HepG2 (cell line): ENCODE results near the gene C9orf50. TPM values are rescaled to one million over a fixed set of nuclear protein-coding genes. Genes with fewer than 3 reads are reported as not detected.

Experiments used
- ATAD3A ChIP-seq: sonication (generic); formaldehyde crosslinking; IDR thresholded peaks from 2 replicates; pipeline ENCODE4 v1.4.0; 2020; ENCODE audit warnings: missing genetic modification reagents
- DNMT1 ChIP-seq: sonication (generic); formaldehyde crosslinking; IDR thresholded peaks from 2 replicates; pipeline ENCODE4 v1.5.1; 2020; ENCODE audit warnings: mild to moderate bottlenecking, missing genetic modification reagents
- EEA1 ChIP-seq: sonication (generic); formaldehyde crosslinking; IDR thresholded peaks from 2 replicates; pipeline ENCODE4 v1.5.1; 2020; ENCODE audit warnings: mild to moderate bottlenecking, missing genetic modification reagents, borderline replicate concordance
- NFIB ChIP-seq: sonication (generic); formaldehyde crosslinking; IDR thresholded peaks from 2 replicates; pipeline ENCODE4 v1.9.0; 2021; ENCODE audit warnings: missing genetic modification reagents, mild to moderate bottlenecking, borderline replicate concordance
- NRL ChIP-seq: sonication (generic); formaldehyde crosslinking; IDR thresholded peaks from 2 replicates; pipeline ENCODE4 v1.5.0; 2020; ENCODE audit warnings: missing genetic modification reagents, mild to moderate bottlenecking, moderate library complexity, borderline replicate concordance
- TAF1 ChIP-seq: sonication (generic); formaldehyde crosslinking; IDR thresholded peaks from 2 replicates; pipeline ENCODE4 v1.4.0; 2020; ENCODE audit warnings: missing genetic modification reagents
- ZNF160 ChIP-seq: sonication (generic); formaldehyde crosslinking; IDR thresholded peaks from 2 replicates; pipeline ENCODE4 v1.8.0; 2022; ENCODE audit warnings: mild to moderate bottlenecking, inconsistent platforms, missing genetic modification reagents
- ZNF343 ChIP-seq: sonication (generic); formaldehyde crosslinking; IDR thresholded peaks from 2 replicates; pipeline ENCODE4 v1.4.0; 2020; ENCODE audit warnings: mild to moderate bottlenecking, missing genetic modification reagents
- ZNF432 ChIP-seq: sonication (generic); formaldehyde crosslinking; IDR thresholded peaks from 2 replicates; pipeline ENCODE4 v1.5.0; 2020; ENCODE audit warnings: missing genetic modification reagents, mild to moderate bottlenecking, borderline replicate concordance
- ZNF44 ChIP-seq: sonication (generic); formaldehyde crosslinking; IDR thresholded peaks from 2 replicates; pipeline ENCODE4 v1.5.1; 2020; ENCODE audit warnings: mild to moderate bottlenecking, missing genetic modification reagents
- ZNF468 ChIP-seq: sonication (generic); formaldehyde crosslinking; IDR thresholded peaks from 2 replicates; pipeline ENCODE4 v1.8.0; 2022; ENCODE audit warnings: mild to moderate bottlenecking, moderate library complexity, missing genetic modification reagents
- ZNF788 ChIP-seq: sonication (generic); formaldehyde crosslinking; IDR thresholded peaks from 2 replicates; pipeline ENCODE4 v1.5.0; 2020; ENCODE audit warnings: mild to moderate bottlenecking, missing genetic modification reagents, borderline replicate concordance
- polyA plus RNA-seq, 8 experiments: library from polyadenylated mRNA; depleted of rRNA in 3 of 8; stranded (reverse) in 7 of 8; unstranded in 1 of 8; fragments of >200 nt; fragmentation: Illumina TruSeq in 4 of 8; extraction: Trizol in 4 of 8; gene quantifications; 2 replicates each; pipeline versions ENCODE4 v1.2.1 to v1.2.3, GENCODE V29; 2011 to 2016; ENCODE audit warnings: low read depth in 4 of 8, missing spikeins in 1 of 8, mixed read lengths in 1 of 8; ENCODE audit not compliant: insufficient read depth in 1 of 8
- total RNA-seq, 5 experiments: library from RNA; depleted of rRNA; stranded (reverse); fragments of >200 nt; fragmentation: Illumina TruSeq; extraction: Trizol; gene quantifications; 2 replicates each; pipeline ENCODE4 v1.2.3, GENCODE V29; 2016; ENCODE audit warnings: low read depth in 1 of 5
- TF ChIP-seq, protein P1 (sequence below): sonication (generic); formaldehyde crosslinking; IDR thresholded peaks from 2 replicates; pipeline ENCODE4 v1.4.0; 2020; ENCODE audit warnings: mild to moderate bottlenecking, missing genetic modification reagents, borderline replicate concordance
- TF ChIP-seq, protein P2 (sequence below): sonication (generic); formaldehyde crosslinking; IDR thresholded peaks from 2 replicates; pipeline ENCODE4 v1.4.0; 2020; ENCODE audit warnings: mild to moderate bottlenecking, missing genetic modification reagents
- TF ChIP-seq, protein P3 (sequence below): sonication (generic); formaldehyde crosslinking; IDR thresholded peaks from 2 replicates; pipeline ENCODE4 v1.4.0; 2020; ENCODE audit warnings: missing genetic modification reagents, borderline replicate concordance
- TF ChIP-seq, protein P4 (sequence below): sonication (generic); formaldehyde crosslinking; IDR thresholded peaks from 2 replicates; pipeline ENCODE4 v1.4.0; 2020; ENCODE audit warnings: missing genetic modification reagents
- TF ChIP-seq, protein P5 (sequence below): sonication (generic); formaldehyde crosslinking; IDR thresholded peaks from 2 replicates; pipeline ENCODE4 v1.9.0; 2022; ENCODE audit warnings: low read depth, missing genetic modification reagents
- TF ChIP-seq, protein P6 (sequence below): sonication (generic); formaldehyde crosslinking; IDR thresholded peaks from 2 replicates; pipeline ENCODE4 v1.4.0; 2020; ENCODE audit warnings: missing genetic modification reagents

Gene C9orf50
- total and polyA plus RNA-seq, 2 of the 13 experiments (the other 11 are each of a cell fraction or from before 2014, with no cell fraction given): not detected

DNA sequence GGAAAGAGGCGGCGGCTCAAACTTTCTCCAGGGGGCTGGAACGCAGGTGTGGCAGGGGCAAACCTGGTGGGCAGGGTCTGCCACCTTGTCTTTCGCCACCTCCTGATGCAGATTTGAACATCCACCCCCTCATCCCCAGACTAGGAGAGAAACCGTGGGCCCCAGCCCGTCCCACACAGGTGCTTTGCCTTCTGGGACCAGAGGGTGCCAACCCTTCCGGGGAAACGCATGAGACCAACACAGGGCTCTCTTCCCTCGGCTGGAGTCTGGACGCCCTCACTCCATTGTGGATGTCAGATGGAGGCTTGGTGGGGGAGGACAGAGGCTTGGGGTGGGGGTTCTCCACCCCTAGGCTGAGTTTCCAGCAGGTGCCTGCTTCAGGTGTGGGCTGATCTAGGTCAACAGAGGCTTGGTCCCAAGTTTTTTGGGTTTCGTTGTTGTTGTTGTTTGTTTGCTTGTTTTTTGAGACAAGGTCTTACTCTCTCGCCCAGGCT is 9.5 kb downstream of the C9orf50 start (continued):
- TF ChIP-seq, protein P1, sequence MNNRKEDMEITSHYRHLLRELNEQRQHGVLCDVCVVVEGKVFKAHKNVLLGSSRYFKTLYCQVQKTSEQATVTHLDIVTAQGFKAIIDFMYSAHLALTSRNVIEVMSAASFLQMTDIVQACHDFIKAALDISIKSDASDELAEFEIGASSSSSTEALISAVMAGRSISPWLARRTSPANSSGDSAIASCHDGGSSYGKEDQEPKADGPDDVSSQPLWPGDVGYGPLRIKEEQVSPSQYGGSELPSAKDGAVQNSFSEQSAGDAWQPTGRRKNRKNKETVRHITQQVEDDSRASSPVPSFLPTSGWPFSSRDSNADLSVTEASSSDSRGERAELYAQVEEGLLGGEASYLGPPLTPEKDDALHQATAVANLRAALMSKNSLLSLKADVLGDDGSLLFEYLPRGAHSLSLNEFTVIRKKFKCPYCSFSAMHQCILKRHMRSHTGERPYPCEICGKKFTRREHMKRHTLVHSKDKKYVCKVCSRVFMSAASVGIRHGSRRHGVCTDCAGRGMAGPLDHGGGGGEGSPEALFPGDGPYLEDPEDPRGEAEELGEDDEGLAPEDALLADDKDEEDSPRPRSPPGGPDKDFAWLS: no peak
- TF ChIP-seq ZNF44: no peak
- no peak for TF ChIP-seq ZNF432 (CRISPR knock-in tag)
- no peak for TF ChIP-seq TAF1 (CRISPR knock-in tag)
- TF ChIP-seq, protein P2, sequence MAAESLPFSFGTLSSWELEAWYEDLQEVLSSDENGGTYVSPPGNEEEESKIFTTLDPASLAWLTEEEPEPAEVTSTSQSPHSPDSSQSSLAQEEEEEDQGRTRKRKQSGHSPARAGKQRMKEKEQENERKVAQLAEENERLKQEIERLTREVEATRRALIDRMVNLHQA (CRISPR knock-in tag): no peak
- TF ChIP-seq, protein P3, sequence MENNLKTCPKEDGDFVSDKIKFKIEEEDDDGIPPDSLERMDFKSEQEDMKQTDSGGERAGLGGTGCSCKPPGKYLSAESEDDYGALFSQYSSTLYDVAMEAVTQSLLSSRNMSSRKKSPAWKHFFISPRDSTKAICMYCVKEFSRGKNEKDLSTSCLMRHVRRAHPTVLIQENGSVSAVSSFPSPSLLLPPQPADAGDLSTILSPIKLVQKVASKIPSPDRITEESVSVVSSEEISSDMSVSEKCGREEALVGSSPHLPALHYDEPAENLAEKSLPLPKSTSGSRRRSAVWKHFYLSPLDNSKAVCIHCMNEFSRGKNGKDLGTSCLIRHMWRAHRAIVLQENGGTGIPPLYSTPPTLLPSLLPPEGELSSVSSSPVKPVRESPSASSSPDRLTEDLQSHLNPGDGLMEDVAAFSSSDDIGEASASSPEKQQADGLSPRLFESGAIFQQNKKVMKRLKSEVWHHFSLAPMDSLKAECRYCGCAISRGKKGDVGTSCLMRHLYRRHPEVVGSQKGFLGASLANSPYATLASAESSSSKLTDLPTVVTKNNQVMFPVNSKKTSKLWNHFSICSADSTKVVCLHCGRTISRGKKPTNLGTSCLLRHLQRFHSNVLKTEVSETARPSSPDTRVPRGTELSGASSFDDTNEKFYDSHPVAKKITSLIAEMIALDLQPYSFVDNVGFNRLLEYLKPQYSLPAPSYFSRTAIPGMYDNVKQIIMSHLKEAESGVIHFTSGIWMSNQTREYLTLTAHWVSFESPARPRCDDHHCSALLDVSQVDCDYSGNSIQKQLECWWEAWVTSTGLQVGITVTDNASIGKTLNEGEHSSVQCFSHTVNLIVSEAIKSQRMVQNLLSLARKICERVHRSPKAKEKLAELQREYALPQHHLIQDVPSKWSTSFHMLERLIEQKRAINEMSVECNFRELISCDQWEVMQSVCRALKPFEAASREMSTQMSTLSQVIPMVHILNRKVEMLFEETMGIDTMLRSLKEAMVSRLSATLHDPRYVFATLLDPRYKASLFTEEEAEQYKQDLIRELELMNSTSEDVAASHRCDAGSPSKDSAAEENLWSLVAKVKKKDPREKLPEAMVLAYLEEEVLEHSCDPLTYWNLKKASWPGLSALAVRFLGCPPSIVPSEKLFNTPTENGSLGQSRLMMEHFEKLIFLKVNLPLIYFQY (CRISPR knock-in tag): no peak
- TF ChIP-seq ZNF343 (CRISPR knock-in tag): no peak
- no peak for TF ChIP-seq ATAD3A (CRISPR knock-in tag)
- no peak for TF ChIP-seq ZNF468
- TF ChIP-seq ZNF788: no peak
- TF ChIP-seq, protein P4, sequence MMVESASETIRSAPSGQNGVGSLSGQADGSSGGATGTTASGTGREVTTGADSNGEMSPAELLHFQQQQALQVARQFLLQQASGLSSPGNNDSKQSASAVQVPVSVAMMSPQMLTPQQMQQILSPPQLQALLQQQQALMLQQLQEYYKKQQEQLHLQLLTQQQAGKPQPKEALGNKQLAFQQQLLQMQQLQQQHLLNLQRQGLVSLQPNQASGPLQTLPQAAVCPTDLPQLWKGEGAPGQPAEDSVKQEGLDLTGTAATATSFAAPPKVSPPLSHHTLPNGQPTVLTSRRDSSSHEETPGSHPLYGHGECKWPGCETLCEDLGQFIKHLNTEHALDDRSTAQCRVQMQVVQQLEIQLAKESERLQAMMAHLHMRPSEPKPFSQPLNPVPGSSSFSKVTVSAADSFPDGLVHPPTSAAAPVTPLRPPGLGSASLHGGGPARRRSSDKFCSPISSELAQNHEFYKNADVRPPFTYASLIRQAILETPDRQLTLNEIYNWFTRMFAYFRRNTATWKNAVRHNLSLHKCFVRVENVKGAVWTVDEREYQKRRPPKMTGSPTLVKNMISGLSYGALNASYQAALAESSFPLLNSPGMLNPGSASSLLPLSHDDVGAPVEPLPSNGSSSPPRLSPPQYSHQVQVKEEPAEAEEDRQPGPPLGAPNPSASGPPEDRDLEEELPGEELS (CRISPR knock-in tag): no peak
- no peak for TF ChIP-seq ZNF160
- TF ChIP-seq, protein P5, sequence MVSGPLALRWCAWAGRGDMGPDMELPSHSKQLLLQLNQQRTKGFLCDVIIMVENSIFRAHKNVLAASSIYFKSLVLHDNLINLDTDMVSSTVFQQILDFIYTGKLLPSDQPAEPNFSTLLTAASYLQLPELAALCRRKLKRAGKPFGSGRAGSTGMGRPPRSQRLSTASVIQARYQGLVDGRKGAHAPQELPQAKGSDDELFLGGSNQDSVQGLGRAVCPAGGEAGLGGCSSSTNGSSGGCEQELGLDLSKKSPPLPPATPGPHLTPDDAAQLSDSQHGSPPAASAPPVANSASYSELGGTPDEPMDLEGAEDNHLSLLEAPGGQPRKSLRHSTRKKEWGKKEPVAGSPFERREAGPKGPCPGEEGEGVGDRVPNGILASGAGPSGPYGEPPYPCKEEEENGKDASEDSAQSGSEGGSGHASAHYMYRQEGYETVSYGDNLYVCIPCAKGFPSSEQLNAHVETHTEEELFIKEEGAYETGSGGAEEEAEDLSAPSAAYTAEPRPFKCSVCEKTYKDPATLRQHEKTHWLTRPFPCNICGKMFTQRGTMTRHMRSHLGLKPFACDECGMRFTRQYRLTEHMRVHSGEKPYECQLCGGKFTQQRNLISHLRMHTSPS: no peak
- TF ChIP-seq DNMT1: 0 out of 2 replicates have a peak, but pooled peaks have one; percentile 18
- no peak for TF ChIP-seq NFIB (CRISPR knock-in tag)
- no peak for TF ChIP-seq EEA1 (CRISPR knock-in tag)
- peak; percentile 47; the same call in 1 of the 2 replicates for TF ChIP-seq NRL (CRISPR knock-in tag)
- TF ChIP-seq, protein P6, sequence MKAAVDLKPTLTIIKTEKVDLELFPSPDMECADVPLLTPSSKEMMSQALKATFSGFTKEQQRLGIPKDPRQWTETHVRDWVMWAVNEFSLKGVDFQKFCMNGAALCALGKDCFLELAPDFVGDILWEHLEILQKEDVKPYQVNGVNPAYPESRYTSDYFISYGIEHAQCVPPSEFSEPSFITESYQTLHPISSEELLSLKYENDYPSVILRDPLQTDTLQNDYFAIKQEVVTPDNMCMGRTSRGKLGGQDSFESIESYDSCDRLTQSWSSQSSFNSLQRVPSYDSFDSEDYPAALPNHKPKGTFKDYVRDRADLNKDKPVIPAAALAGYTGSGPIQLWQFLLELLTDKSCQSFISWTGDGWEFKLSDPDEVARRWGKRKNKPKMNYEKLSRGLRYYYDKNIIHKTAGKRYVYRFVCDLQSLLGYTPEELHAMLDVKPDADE (CRISPR knock-in tag): no peak
